Esophagus squamous epithelium (tissue), 5 donors: Measurements from ENCODE around the gene CLDN24. TPM values are rescaled to one million over a fixed set of nuclear protein-coding genes. Genes with fewer than 3 reads are reported as not detected.

Experiments
- DNase-seq: peaks from one replicate; lab custom pipeline; 2025; lab: John Stamatoyannopoulos, UW
- H3K27ac ChIP-seq, 4 donors: fragments of 200-600 bp; sonication (generic); one replicate each; pipeline ENCODE4 v1.5.1; 2016 to 2019; ENCODE audit warnings: mild to moderate bottlenecking in 1 of 4
- H3K27me3 ChIP-seq, 4 donors: fragments of 200-600 bp; sonication (generic); 1 replicate in 3 of 4; 2 replicates in 1 of 4; pipeline versions ENCODE4 v1.5.1 to v1.6.0; 2017 to 2021; ENCODE audit warnings: antibody characterized with exemption in 1 of 4
- H3K36me3 ChIP-seq, 3 donors: fragments of 200-600 bp; sonication (generic); one replicate each; pipeline ENCODE4 v1.5.1; 2016 to 2019
- H3K4me1 ChIP-seq, 3 donors: fragments of 200-600 bp; sonication (generic); one replicate each; pipeline ENCODE4 v1.5.1; 2017 to 2019
- H3K4me3 ChIP-seq, 4 donors: fragments of 200-600 bp; sonication (generic); 1 replicate in 3 of 4; 2 replicates in 1 of 4; pipeline ENCODE4 v1.5.1; 2016 to 2019; ENCODE audit warnings: mild to moderate bottlenecking in 2 of 4, moderate library complexity in 1 of 4
- H3K9me3 ChIP-seq, 3 donors: fragments of 200-600 bp; sonication (generic); one replicate each; pipeline ENCODE4 v1.5.1; 2016 to 2019
- POLR2A ChIP-seq, 4 donors: fragments of 450-650 bp; IDR thresholded peaks; one replicate each; pipeline ENCODE4 v1.6.1; 2017; ENCODE audit warnings: antibody characterized with exemption in 4 of 4, mild to moderate bottlenecking in 4 of 4, moderate library complexity in 3 of 4
- WGBS, 2 donors: methylation state at CpG; one replicate each; pipeline ENCODE4 v1.1.5; 2018; 5-methylcytosine and 5-hydroxymethylcytosine counted together
- intact Hi-C: fragments of 100-400 bp; cut with DNase I; formaldehyde crosslinking; loops from one replicate; pipeline ENCODE4 v1.15.0; 2022
- total RNA-seq, 4 donors: library from RNA; depleted of rRNA; stranded (reverse); fragments of >200 nt; gene quantifications; one replicate each; pipeline ENCODE4 v1.1.0, GENCODE V29; 2016
- TF ChIP-seq, protein P1 (sequence below), 6 experiments: fragments of 450-650 bp in 4 of 6; fragments of 200-600 bp in 2 of 6; sonication (generic) in 2 of 6; IDR thresholded peaks; one replicate each; pipeline ENCODE4 v1.5.1; 2016 to 2019; ENCODE audit warnings: antibody characterized with exemption in 6 of 6, mild to moderate bottlenecking in 4 of 6, moderate library complexity in 4 of 6
- donor health status: DM: yes; HTN: yes; CAD: no.

Gene CLDN24
- total RNA-seq, 4 donors from 2014 or later = not detected

DNA sequence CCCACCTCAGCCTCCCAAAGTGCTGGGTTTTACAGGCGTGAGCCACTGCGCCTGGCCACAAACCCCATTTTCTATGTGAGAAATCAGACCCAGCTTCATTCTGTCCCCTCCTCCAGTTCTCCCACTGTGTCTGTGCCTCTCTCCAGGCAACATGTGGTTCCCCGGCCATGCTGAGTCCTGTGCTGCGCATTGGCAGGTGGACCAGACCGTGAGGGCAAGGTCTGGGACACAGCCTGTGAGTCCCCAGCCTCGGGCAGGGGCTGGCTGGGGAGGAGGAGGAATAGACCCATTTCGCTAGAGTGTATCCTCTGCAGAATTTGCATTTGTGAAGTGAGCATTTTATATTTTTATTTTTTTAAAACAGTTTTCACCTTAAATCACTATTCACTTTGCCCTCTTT is 21.5 kb upstream of the CLDN24 start:
- H3K27ac ChIP-seq = no peak overlapping the region
- peaks cover 3 to 18% (median 5%) of the 10 kb centered on the region in 3 donors for H3K4me1 ChIP-seq
- H3K4me3 ChIP-seq = no peak overlapping the region
- peaks cover 0 to 20% (median 0%) of the 10 kb centered on the region in 4 donors for H3K27me3 ChIP-seq
- DNase-seq = no peak
- no peaks in the 10 kb centered on the region for H3K36me3 ChIP-seq
- no peaks in the 10 kb centered on the region for H3K9me3 ChIP-seq
- WGBS, 2 donors = 92 to 95% methylated on average over 5 to 7 of the region's 7 CpGs
- intact Hi-C loops = no loop called here
- TF ChIP-seq, protein P1, sequence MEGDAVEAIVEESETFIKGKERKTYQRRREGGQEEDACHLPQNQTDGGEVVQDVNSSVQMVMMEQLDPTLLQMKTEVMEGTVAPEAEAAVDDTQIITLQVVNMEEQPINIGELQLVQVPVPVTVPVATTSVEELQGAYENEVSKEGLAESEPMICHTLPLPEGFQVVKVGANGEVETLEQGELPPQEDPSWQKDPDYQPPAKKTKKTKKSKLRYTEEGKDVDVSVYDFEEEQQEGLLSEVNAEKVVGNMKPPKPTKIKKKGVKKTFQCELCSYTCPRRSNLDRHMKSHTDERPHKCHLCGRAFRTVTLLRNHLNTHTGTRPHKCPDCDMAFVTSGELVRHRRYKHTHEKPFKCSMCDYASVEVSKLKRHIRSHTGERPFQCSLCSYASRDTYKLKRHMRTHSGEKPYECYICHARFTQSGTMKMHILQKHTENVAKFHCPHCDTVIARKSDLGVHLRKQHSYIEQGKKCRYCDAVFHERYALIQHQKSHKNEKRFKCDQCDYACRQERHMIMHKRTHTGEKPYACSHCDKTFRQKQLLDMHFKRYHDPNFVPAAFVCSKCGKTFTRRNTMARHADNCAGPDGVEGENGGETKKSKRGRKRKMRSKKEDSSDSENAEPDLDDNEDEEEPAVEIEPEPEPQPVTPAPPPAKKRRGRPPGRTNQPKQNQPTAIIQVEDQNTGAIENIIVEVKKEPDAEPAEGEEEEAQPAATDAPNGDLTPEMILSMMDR (IDR thresholded peaks at IDR 0.05) = no peak
- TF ChIP-seq POLR2A (IDR thresholded peaks at IDR 0.05) = no peak

DNA sequence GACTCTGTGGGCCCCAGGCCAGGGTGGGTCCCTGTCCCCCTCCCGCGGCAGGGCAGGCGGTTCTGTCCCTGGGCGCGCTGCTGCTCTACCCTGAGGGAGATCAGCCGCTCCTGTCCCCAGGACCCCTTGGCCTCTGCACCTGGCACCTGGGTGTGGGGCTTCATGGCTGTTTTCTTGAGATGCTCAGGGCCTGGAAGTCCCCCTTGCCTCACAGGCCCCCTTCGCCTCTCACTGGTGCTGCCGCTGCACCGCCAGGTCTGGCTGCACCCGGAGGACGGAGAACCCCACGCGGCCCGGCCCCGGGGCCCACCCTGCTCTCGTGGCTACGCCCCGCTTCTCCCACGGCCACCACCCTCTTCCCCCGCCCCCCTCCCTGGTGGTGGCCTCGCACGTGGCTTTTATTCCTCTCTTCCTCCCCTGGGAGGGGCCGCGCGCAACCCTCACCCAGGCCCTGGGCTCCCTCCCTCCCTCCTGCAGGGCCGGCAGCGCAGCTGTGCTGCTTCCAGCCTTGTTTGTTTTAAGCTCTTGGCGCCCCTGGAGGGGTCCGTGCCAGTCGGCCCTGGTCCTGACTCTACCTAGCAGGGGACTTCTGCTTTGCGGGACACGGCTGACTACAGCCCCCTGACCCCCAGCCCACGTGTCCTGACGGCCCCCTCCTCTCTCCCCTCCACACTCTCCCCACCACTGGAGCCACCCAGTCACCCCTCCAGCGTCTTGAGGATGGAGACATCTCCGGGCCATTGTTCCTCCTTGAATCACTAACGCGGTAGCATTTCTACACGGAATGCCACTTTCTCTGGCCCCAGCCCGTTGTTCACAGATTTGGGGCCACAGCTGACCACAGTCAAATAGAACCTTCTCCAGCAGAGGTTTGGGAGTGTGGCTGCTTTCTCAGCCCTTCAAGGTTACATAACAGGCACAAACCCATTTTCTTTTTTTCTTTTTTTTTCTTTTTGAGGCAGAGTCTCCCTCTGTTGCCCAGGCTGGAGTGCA is 20.6 kb upstream of the CLDN24 start:
- peaks cover 0 to 14% (median 3%) of the 10 kb centered on the region in 3 donors for H3K4me1 ChIP-seq
- no peak for DNase-seq
- H3K4me3 ChIP-seq = peak overlapping the region in 2 of 4 donors; percentile 21 to 39
- H3K9me3 ChIP-seq = no peaks in the 10 kb centered on the region
- intact Hi-C loops = no loop called here
- TF ChIP-seq, protein P1 (IDR thresholded peaks at IDR 0.05) = no peak
- TF ChIP-seq POLR2A (IDR thresholded peaks at IDR 0.05) = no peak
- H3K27ac ChIP-seq = no peak overlapping the region
- peaks cover 0 to 20% (median 0%) of the 10 kb centered on the region in 4 donors for H3K27me3 ChIP-seq
- 25 to 60% methylated on average over 17 to 29 of the region's 40 CpGs for WGBS, 2 donors
- no peaks in the 10 kb centered on the region for H3K36me3 ChIP-seq

DNA sequence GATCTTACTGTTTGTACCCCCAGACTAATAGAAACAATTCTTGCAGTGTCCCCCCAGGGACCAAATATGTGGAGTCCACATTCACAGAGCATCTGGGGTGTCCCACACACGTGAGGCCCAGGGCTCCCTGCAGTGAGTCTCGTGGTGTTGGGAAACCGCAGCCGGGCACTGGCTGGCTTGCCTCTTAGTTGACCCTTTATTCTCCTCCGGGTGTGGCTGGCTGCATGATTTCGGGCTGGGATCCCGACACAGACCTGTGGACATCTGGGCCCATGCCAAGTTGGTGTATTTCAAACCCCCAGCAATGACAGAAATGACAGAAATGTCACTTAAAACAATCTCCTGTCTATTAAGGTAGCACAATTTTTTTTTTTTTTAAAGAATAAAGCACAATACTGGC is 15.6 kb upstream of the CLDN24 start:
- Histone ChIP-seq H3K36me3 (no peaks in the 10 kb centered on the region), H3K27me3 (peaks cover 0 to 6% (median 0%) of the 10 kb centered on the region in 4 donors), H3K27ac (no peak overlapping the region), H3K4me3 (no peak overlapping the region), H3K4me1 (peaks cover 0 to 21% (median 5%) of the 10 kb centered on the region in 3 donors), H3K9me3 (no peaks in the 10 kb centered on the region)
- intact Hi-C loops = no loop called here
- no peak for DNase-seq
- no peak for TF ChIP-seq POLR2A (IDR thresholded peaks at IDR 0.05)
- TF ChIP-seq, protein P1 (IDR thresholded peaks at IDR 0.05) = no peak
- 61 to 70% methylated on average over 4 to 6 of the region's 7 CpGs for WGBS, 2 donors

DNA sequence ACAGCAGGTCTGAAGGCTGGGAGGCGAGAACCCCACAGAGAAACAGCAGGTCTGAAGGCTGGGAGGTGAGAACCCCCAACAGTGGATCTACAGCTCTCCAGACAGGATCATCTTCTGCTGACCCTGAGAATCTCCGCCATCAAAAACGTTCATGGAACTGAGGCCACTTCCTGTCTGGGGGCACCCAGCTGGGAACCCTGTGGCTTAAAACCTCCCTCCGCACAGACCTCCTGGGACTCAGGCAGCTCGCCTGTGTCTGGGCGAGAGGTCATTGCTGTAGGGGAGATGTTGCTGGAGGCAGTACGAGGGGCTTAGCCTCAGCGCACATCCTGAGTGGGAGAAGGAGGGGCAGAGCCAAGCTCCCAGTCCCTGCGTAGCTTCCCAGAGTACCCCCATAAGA is 15.1 kb upstream of the CLDN24 start:
- H3K9me3 ChIP-seq = no peaks in the 10 kb centered on the region
- no peak overlapping the region for H3K4me3 ChIP-seq
- intact Hi-C loops = no loop called here
- no peak for DNase-seq
- peaks cover 0 to 1% (median 0%) of the 10 kb centered on the region in 4 donors for H3K27me3 ChIP-seq
- no peak overlapping the region for H3K27ac ChIP-seq
- no peak for TF ChIP-seq POLR2A (IDR thresholded peaks at IDR 0.05)
- TF ChIP-seq, protein P1 (IDR thresholded peaks at IDR 0.05) = no peak
- WGBS, 2 donors = 89% methylated on average over 7 of the region's 9 CpGs; no CpG with 5 or more reads in 1 of the 2 donors
- H3K4me1 ChIP-seq = peaks cover 0 to 16% (median 5%) of the 10 kb centered on the region in 3 donors
- H3K36me3 ChIP-seq = no peaks in the 10 kb centered on the region

DNA sequence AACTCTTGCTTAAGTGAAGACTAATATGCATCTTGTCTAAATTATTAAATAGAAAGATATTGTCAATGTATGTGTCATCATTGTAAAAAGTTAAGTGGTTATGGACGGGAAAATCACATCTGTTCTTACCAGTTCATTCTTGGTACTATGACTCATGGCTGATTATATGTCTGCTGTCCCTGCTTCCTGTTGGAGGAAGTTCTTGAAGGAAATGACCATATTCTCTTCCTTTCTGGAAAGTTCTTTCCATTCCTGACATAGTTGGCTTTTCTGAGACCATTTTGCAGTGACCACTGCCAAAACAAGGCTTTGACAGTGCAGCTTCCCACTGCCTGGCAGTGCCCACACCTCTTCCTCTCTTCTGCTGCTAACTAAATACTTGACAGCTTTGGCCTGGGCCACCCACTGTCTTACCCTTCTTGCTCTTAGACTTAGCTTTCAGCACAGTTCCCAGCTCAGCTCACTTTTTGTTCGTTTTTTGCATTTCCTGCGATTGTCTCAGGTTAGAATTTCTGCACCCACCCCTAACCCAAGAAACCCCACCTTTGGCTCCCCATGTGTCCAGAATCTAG is 13.2 kb upstream of the CLDN24 start:
- Histone ChIP-seq H3K9me3 (no peaks in the 10 kb centered on the region), H3K27ac (peak overlapping the region in 1 of 4 donors; percentile 21), H3K4me3 (no peak overlapping the region), H3K36me3 (no peaks in the 10 kb centered on the region), H3K4me1 (peaks cover 0 to 22% (median 6%) of the 10 kb centered on the region in 3 donors), H3K27me3 (no peaks in the 10 kb centered on the region)
- 46 to 53% methylated on average over 3 of the region's 3 CpGs for WGBS, 2 donors
- DNase-seq = no peak
- TF ChIP-seq, protein P1 (IDR thresholded peaks at IDR 0.05) = no peak
- intact Hi-C loops = no loop called here
